ENCODE results near the gene ZNF444. TPM values are rescaled to one million over a fixed set of nuclear protein-coding genes. Genes with fewer than 3 reads are reported as not detected.

Gene ZNF444
- total and polyA plus RNA-seq, 2 donors (not counting 1 experiment from before 2014, with no cell fraction given): 6.4 to 17.5 TPM

GRCh38 chr19:56142897-56143434 is 1.9 kb downstream of the ZNF444 start:
- no peak for TF ChIP-seq CTCF (conservative IDR thresholded peaks at IDR 0.05 in 1 of 2, IDR thresholded peaks at IDR 0.05 in 1 of 2; ENCODE audit: low read depth in 1 of 2, low read length in 2 of 2)
- no peak for TF ChIP-seq EZH2 (IDR thresholded peaks at IDR 0.05; ENCODE audit: low read length, missing control alignments)
- no peak for DNase-seq (ENCODE audit: low read depth in 2 of 2)
- Histone ChIP-seq H2AFZ (ENCODE audit: low read length) (no peak overlapping the region), H3K27ac (ENCODE audit: insufficient read depth, low read length) (no peak overlapping the region), H3K36me3 (ENCODE audit: control insufficient read depth, insufficient read depth, low read length) (peaks cover 6% of the 10 kb centered on the region), H4K20me1 (ENCODE audit: control insufficient read depth, extremely low read depth, insufficient read depth, low read length) (no peaks in the 10 kb centered on the region), H3K4me2 (ENCODE audit: extremely low read depth, insufficient read depth, low read length) (no peak overlapping the region), H3K9ac (ENCODE audit: insufficient read depth, low read length) (no peak overlapping the region), H3K27me3 (ENCODE audit: control insufficient read depth, insufficient read depth, low read length) (no peaks in the 10 kb centered on the region), H3K4me1 (ENCODE audit: control insufficient read depth, extremely low read depth, insufficient read depth, low read length) (no peaks in the 10 kb centered on the region), H3K9me3 (ENCODE audit: control insufficient read depth, insufficient read depth, low read depth, low read length) (no peaks in the 10 kb centered on the region), H3K4me3 (replicated peaks in 1 of 4; ENCODE audit: control extremely low read depth in 1 of 4, insufficient read depth in 1 of 4, low read depth in 3 of 4, low read length in 4 of 4) (no peak overlapping the region), H3K79me2 (ENCODE audit: control insufficient read depth, insufficient read depth, low read length) (peaks cover 18% of the 10 kb centered on the region)

- peaks cover 18% of the 10 kb centered on the region for H3K79me2 ChIP-seq (ENCODE audit: control insufficient read depth, insufficient read depth, low read length)
- peak in 1 of 2 donors; percentile 23 for DNase-seq (ENCODE audit: low read depth in 2 of 2)
- H3K27me3 ChIP-seq (ENCODE audit: control insufficient read depth, insufficient read depth, low read length): no peaks in the 10 kb centered on the region
- H4K20me1 ChIP-seq (ENCODE audit: control insufficient read depth, extremely low read depth, insufficient read depth, low read length): no peaks in the 10 kb centered on the region
- H3K4me1 ChIP-seq (ENCODE audit: control insufficient read depth, extremely low read depth, insufficient read depth, low read length): no peaks in the 10 kb centered on the region
- H3K4me3 ChIP-seq (replicated peaks in 1 of 4; ENCODE audit: control extremely low read depth in 1 of 4, insufficient read depth in 1 of 4, low read depth in 3 of 4, low read length in 4 of 4): no peak overlapping the region
- H3K36me3 ChIP-seq (ENCODE audit: control insufficient read depth, insufficient read depth, low read length): peaks cover 6% of the 10 kb centered on the region
- no peak overlapping the region for H2AFZ ChIP-seq (ENCODE audit: low read length)
- H3K27ac ChIP-seq (ENCODE audit: insufficient read depth, low read length): no peak overlapping the region
- no peak for TF ChIP-seq CTCF (conservative IDR thresholded peaks at IDR 0.05 in 1 of 2, IDR thresholded peaks at IDR 0.05 in 1 of 2; ENCODE audit: low read depth in 1 of 2, low read length in 2 of 2)
- no peak for TF ChIP-seq EZH2 (IDR thresholded peaks at IDR 0.05; ENCODE audit: low read length, missing control alignments)
- H3K4me2 ChIP-seq (ENCODE audit: extremely low read depth, insufficient read depth, low read length): no peak overlapping the region
- no peak overlapping the region for H3K9ac ChIP-seq (ENCODE audit: insufficient read depth, low read length)
- H3K9me3 ChIP-seq (ENCODE audit: control insufficient read depth, insufficient read depth, low read depth, low read length): no peaks in the 10 kb centered on the region
Observed at GRCh38 chr19:56144376-56144775, 3.3 kb downstream of the ZNF444 start.

- no peak overlapping the region for H2AFZ ChIP-seq (ENCODE audit: low read length)
Observed at GRCh38 chr19:56144831-56145230, 3.7 kb downstream of the ZNF444 start.

More at GRCh38 chr19:56144831-56145230, 3.7 kb downstream of the ZNF444 start:
- no peaks in the 10 kb centered on the region for H3K4me1 ChIP-seq (ENCODE audit: control insufficient read depth, extremely low read depth, insufficient read depth, low read length)
- H3K4me3 ChIP-seq (replicated peaks in 1 of 4; ENCODE audit: control extremely low read depth in 1 of 4, insufficient read depth in 1 of 4, low read depth in 3 of 4, low read length in 4 of 4): no peak overlapping the region
- H3K27me3 ChIP-seq (ENCODE audit: control insufficient read depth, insufficient read depth, low read length): no peaks in the 10 kb centered on the region
- H3K79me2 ChIP-seq (ENCODE audit: control insufficient read depth, insufficient read depth, low read length): peaks cover 18% of the 10 kb centered on the region
- DNase-seq (ENCODE audit: low read depth in 2 of 2): no peak
- no peak overlapping the region for H3K4me2 ChIP-seq (ENCODE audit: extremely low read depth, insufficient read depth, low read length)
- H3K27ac ChIP-seq (ENCODE audit: insufficient read depth, low read length): no peak overlapping the region
- H3K36me3 ChIP-seq (ENCODE audit: control insufficient read depth, insufficient read depth, low read length): peaks cover 6% of the 10 kb centered on the region
- no peaks in the 10 kb centered on the region for H4K20me1 ChIP-seq (ENCODE audit: control insufficient read depth, extremely low read depth, insufficient read depth, low read length)
- no peak overlapping the region for H3K9ac ChIP-seq (ENCODE audit: insufficient read depth, low read length)
- no peaks in the 10 kb centered on the region for H3K9me3 ChIP-seq (ENCODE audit: control insufficient read depth, insufficient read depth, low read depth, low read length)
- no peak for TF ChIP-seq CTCF (conservative IDR thresholded peaks at IDR 0.05 in 1 of 2, IDR thresholded peaks at IDR 0.05 in 1 of 2; ENCODE audit: low read depth in 1 of 2, low read length in 2 of 2)
- no peak for TF ChIP-seq EZH2 (IDR thresholded peaks at IDR 0.05; ENCODE audit: low read length, missing control alignments)
